SK-N-SH (cell line): ENCODE measurements around the gene MARCHF7. TPM values are rescaled to one million over a fixed set of nuclear protein-coding genes. Genes with fewer than 3 reads are reported as not detected.
A peak's percentile ranks its signal among the peaks of the same experiment; 100 is the strongest.

Experiments used
- CTCF ChIA-PET: fragments of 300-600, 350-600 bp; formaldehyde crosslinking; extraction: SDS; loops from one replicate; lab custom pipeline; 2021; lab: Yijun Ruan, JAX
- POLR2A ChIA-PET: fragments of 350-600 bp; sonication (Branson Sonifier 250); formaldehyde crosslinking; extraction: SDS; loops from one replicate; lab custom pipeline; 2020; ENCODE audit warnings: antibody characterized with exemption, inconsistent platforms; lab: Yijun Ruan, JAX
- DNase-seq: peaks from one replicate; pipeline ENCODE4 v3.0.0; 2012
- H2AFZ ChIP-seq: fragments of 200-600 bp; sonication (generic); 2 replicates; pipeline ENCODE4 v1.8.1; 2016; ENCODE audit warnings: antibody characterized with exemption, mild to moderate bottlenecking, low read depth
- H3F3A ChIP-seq: fragments of 200-600 bp; sonication (generic); replicated peaks from 2 replicates; pipeline ENCODE3; 2016; ENCODE audit warnings: antibody characterized with exemption, mild to moderate bottlenecking; ENCODE audit not compliant: insufficient read depth
- H3K27ac ChIP-seq, 2 experiments: fragments of 200-500 bp in 1 of 2; fragments of 200-600 bp in 1 of 2; sonication (Bioruptor generic) in 1 of 2; sonication (generic), shearing (Covaris generic) in 1 of 2; 2 replicates each; pipeline versions ENCODE4 v1.5.1 to v1.6.1; 2014 to 2016; ENCODE audit warnings: low read depth in 2 of 2, inconsistent platforms in 1 of 2, low read length in 1 of 2, mild to moderate bottlenecking in 1 of 2, mixed read lengths in 1 of 2
- H3K27me3 ChIP-seq: fragments of 200-600 bp; sonication (generic), shearing (Covaris generic); 2 replicates; pipeline ENCODE4 v1.6.1; 2016; ENCODE audit warnings: mixed run types; ENCODE audit not compliant: insufficient read depth
- H3K36me3 ChIP-seq, 2 experiments: fragments of 200-500 bp in 1 of 2; fragments of 200-600 bp in 1 of 2; sonication (Bioruptor generic) in 1 of 2; sonication (generic) in 1 of 2; replicated peaks in 1 of 2; 2 replicates each; pipeline versions ENCODE3 to v1.5.1; 2014 to 2016; ENCODE audit warnings: low read length in 1 of 2, mild to moderate bottlenecking in 1 of 2; ENCODE audit not compliant: insufficient read depth in 2 of 2, control insufficient read depth in 1 of 2
- H3K4me1 ChIP-seq, 2 experiments: fragments of 200-500 bp in 1 of 2; fragments of 200-600 bp in 1 of 2; sonication (Bioruptor generic) in 1 of 2; sonication (generic), shearing (Covaris generic) in 1 of 2; 2 replicates each; pipeline versions ENCODE4 v1.5.1 to v1.6.1; 2014 to 2016; ENCODE audit warnings: low read depth in 1 of 2, low read length in 1 of 2, mixed run types in 1 of 2; ENCODE audit not compliant: insufficient read depth in 2 of 2, control insufficient read depth in 1 of 2
- H3K4me2 ChIP-seq: fragments of 200-600 bp; sonication (generic), shearing (Covaris generic); 2 replicates; pipeline ENCODE4 v1.6.1; 2017; ENCODE audit warnings: mixed run types
- H3K4me3 ChIP-seq, 2 experiments: fragments of 200-500 bp in 1 of 2; fragments of 200-600 bp in 1 of 2; sonication (Bioruptor generic) in 1 of 2; sonication (generic), shearing (Covaris generic) in 1 of 2; 2 replicates each; pipeline versions ENCODE4 v1.5.1 to v1.8.1; 2014 to 2016; ENCODE audit warnings: low read depth in 2 of 2, inconsistent platforms in 1 of 2, low read length in 1 of 2, mild to moderate bottlenecking in 1 of 2, mixed read lengths in 1 of 2, moderate library complexity in 1 of 2
- H3K79me2 ChIP-seq: fragments of 200-600 bp; sonication (generic); 2 replicates; pipeline ENCODE4 v1.8.1; 2017; ENCODE audit warnings: mild to moderate bottlenecking; ENCODE audit not compliant: insufficient read depth
- H3K9ac ChIP-seq: fragments of 200-600 bp; sonication (generic); 2 replicates; pipeline ENCODE4 v1.6.1; 2017; ENCODE audit warnings: mixed run types
- H3K9me2 ChIP-seq: fragments of 200-600 bp; sonication (generic); 2 replicates; pipeline ENCODE4 v1.6.1; 2017; ENCODE audit warnings: mixed run types
- H3K9me3 ChIP-seq: fragments of 200-600 bp; sonication (generic); 2 replicates; pipeline ENCODE4 v1.6.1; 2017; ENCODE audit warnings: mixed run types, mild to moderate bottlenecking, moderate library complexity
- H4K20me1 ChIP-seq: fragments of 200-600 bp; sonication (generic); 2 replicates; pipeline ENCODE4 v1.6.1; 2017; ENCODE audit warnings: mild to moderate bottlenecking, mixed run types; ENCODE audit not compliant: insufficient read depth
- CHD2 ChIP-seq: fragments of 150-350 bp; IDR thresholded peaks from 2 replicates; pipeline ENCODE4 v1.6.1; 2018; ENCODE audit warnings: low read length; ENCODE audit not compliant: partially characterized antibody
- EP300 ChIP-seq, 2 experiments: IDR thresholded peaks; 2 replicates each; pipeline versions ENCODE4 v1.4.0 to v1.6.1; 2012; ENCODE audit warnings: borderline replicate concordance in 1 of 2, low read depth in 1 of 2, low read length in 1 of 2
- FOSL2 ChIP-seq: IDR thresholded peaks from 2 replicates; pipeline ENCODE4 v1.4.0; 2012; ENCODE audit warnings: low read depth, mild to moderate bottlenecking, moderate library complexity, borderline replicate concordance
- FOXJ3 ChIP-seq: sonication (generic); formaldehyde crosslinking; IDR thresholded peaks from 2 replicates; pipeline ENCODE4 v1.5.1; 2020; ENCODE audit warnings: mild to moderate bottlenecking, missing genetic modification reagents
- GABPA ChIP-seq: IDR thresholded peaks from 2 replicates; pipeline ENCODE4 v1.4.0; 2012; ENCODE audit warnings: low read depth, mild to moderate bottlenecking
- GATA2 ChIP-seq: sonication (generic); formaldehyde crosslinking; IDR thresholded peaks from 2 replicates; pipeline ENCODE4 v1.5.0; 2020; ENCODE audit warnings: mild to moderate bottlenecking, missing genetic modification reagents
- MAX ChIP-seq: IDR thresholded peaks from 2 replicates; pipeline ENCODE4 v1.4.0; 2012; ENCODE audit warnings: low read depth
- NRF1 ChIP-seq: IDR thresholded peaks from 2 replicates; pipeline ENCODE4 v1.6.1; 2012; ENCODE audit warnings: low read depth, mild to moderate bottlenecking, low read length
- POLR2AphosphoS5 ChIP-seq: IDR thresholded peaks from 2 replicates; pipeline ENCODE4 v1.6.1; 2012; ENCODE audit warnings: low read depth, low read length
- RAD21 ChIP-seq: IDR thresholded peaks from 2 replicates; pipeline ENCODE4 v1.6.1; 2012; ENCODE audit warnings: mild to moderate bottlenecking, low read length
- RCOR1 ChIP-seq: fragments of 150-350 bp; IDR thresholded peaks from 2 replicates; pipeline ENCODE4 v1.6.1; 2017; ENCODE audit warnings: antibody characterized with exemption, low read length
- REST ChIP-seq: IDR thresholded peaks from 2 replicates; pipeline ENCODE4 v1.6.1; 2012; ENCODE audit warnings: mild to moderate bottlenecking, low read depth, low read length, moderate library complexity
- RXRA ChIP-seq: IDR thresholded peaks from 2 replicates; pipeline ENCODE4 v1.4.0; 2012; ENCODE audit warnings: low read depth, mild to moderate bottlenecking, borderline replicate concordance
- WGBS: methylation state at CpG from one replicate; pipeline ENCODE4 v1.1.6; 2017; ENCODE audit warnings: low lambda C conversion rate; 5-methylcytosine and 5-hydroxymethylcytosine counted together
- polyA plus RNA-seq, 3 experiments: library from polyadenylated mRNA; depleted of rRNA; stranded (reverse); fragments of >200 nt; gene quantifications; 2 replicates each; pipeline ENCODE4 v1.2.3, GENCODE V29; 2012

The MARCHF7 gene
- polyA plus RNA-seq, 1 of the 3 experiments (the other 2 are of a cell fraction): 20.3 TPM

GRCh38 chr2:159710601-159711180, 1.6 kb upstream of the MARCHF7 start:
- H3K9me2 ChIP-seq: no peaks in the 10 kb centered on the region
- peaks cover 8% of the 10 kb centered on the region for H3F3A ChIP-seq
- H3K27ac ChIP-seq: peak overlapping the region in 1 of 2 experiments; percentile 93; a peak in 1 of 4 replicates
- peak overlapping the region in 1 of 2 experiments; percentile 85; a peak in 1 of 4 replicates for H3K4me3 ChIP-seq
- H3K27me3 ChIP-seq: no peaks in the 10 kb centered on the region
- peaks cover 29% of the 10 kb centered on the region for H4K20me1 ChIP-seq
- H3K36me3 ChIP-seq: peaks cover 1 to 20% of the 10 kb centered on the region in 2 experiments
- DNase-seq: no peak
- CTCF ChIA-PET: interaction anchor here (0.9 to 1.0 kb wide), 2 partner anchors 97 to 655 kb away, joined by 3 read pairs; no protein-coding TSS in a partner anchor
- WGBS: 64% methylated on average over 5 of the region's 5 CpGs
- H3K4me1 ChIP-seq: peaks cover 6 to 13% of the 10 kb centered on the region in 2 experiments; a peak in 3 of 4 replicates
- no peaks in the 10 kb centered on the region for H3K9me3 ChIP-seq
- H3K9ac ChIP-seq: peak overlapping the region; percentile 99; the same call in 1 of the 2 replicates
- no peak for TF ChIP-seq CHD2
- TF ChIP-seq RAD21: no peak
- TF ChIP-seq FOSL2: no peak
- TF ChIP-seq GABPA: no peak
- no peak for TF ChIP-seq MAX
- no peak for TF ChIP-seq RCOR1
- no peak for TF ChIP-seq FOXJ3 (CRISPR knock-in tag)
- TF ChIP-seq RXRA: no peak
- TF ChIP-seq REST: no peak
- TF ChIP-seq EP300 (IDR thresholded peaks at IDR 0.05; ENCODE audit: borderline replicate concordance in 1 of 2, low read depth in 1 of 2, low read length in 1 of 2): no peak
- TF ChIP-seq NRF1: no peak
- TF ChIP-seq GATA2 (CRISPR knock-in tag): no peak
- no peak for TF ChIP-seq POLR2AphosphoS5
- POLR2A ChIA-PET: interaction anchor here (0.5 kb wide), 1 partner anchor 10 kb away, joined by 4 read pairs; no protein-coding TSS in a partner anchor
- peak overlapping the region; percentile 66; the same call in 1 of the 2 replicates for H2AFZ ChIP-seq
- H3K79me2 ChIP-seq: peaks cover 45% of the 10 kb centered on the region
- peak overlapping the region; percentile 77 for H3K4me2 ChIP-seq
